Thyroid gland (tissue), 4 donors: ENCODE results near the gene RNF224. TPM values are rescaled to one million over a fixed set of nuclear protein-coding genes. Genes with fewer than 3 reads are reported as not detected.

Experiments
- DNase-seq, 2 donors: peaks; one replicate each; pipeline ENCODE4 v3.0.0-alpha.2; 2019
- H3K27ac ChIP-seq, 3 donors: fragments of 200-600 bp; sonication (generic); 1 replicate in 2 of 3; 2 replicates in 1 of 3; pipeline ENCODE4 v1.5.1; 2016 to 2019; ENCODE audit warnings: mild to moderate bottlenecking in 1 of 3, moderate library complexity in 1 of 3
- H3K27me3 ChIP-seq: fragments of 200-600 bp; sonication (generic); one replicate; pipeline ENCODE4 v1.5.1; 2019
- H3K36me3 ChIP-seq, 2 donors: fragments of 200-600 bp; sonication (generic); one replicate each; pipeline ENCODE4 v1.5.1; 2016 to 2019
- H3K4me1 ChIP-seq, 2 donors: fragments of 200-600 bp; sonication (generic); one replicate each; pipeline ENCODE4 v1.5.1; 2017 to 2019
- H3K4me3 ChIP-seq, 3 donors: fragments of 200-600 bp; sonication (generic); replicated peaks in 1 of 3; 1 replicate in 2 of 3; 2 replicates in 1 of 3; pipeline ENCODE4 v1.5.1; 2016; ENCODE audit warnings: mild to moderate bottlenecking in 1 of 3
- H3K9me3 ChIP-seq: fragments of 200-600 bp; sonication (generic); one replicate; pipeline ENCODE4 v1.5.1; 2017
- POLR2A ChIP-seq, 2 donors: fragments of 450-650 bp; IDR thresholded peaks; one replicate each; pipeline ENCODE4 v1.6.1; 2017; ENCODE audit warnings: antibody characterized with exemption in 2 of 2, mild to moderate bottlenecking in 2 of 2, moderate library complexity in 1 of 2
- WGBS, 2 donors: methylation state at CpG; one replicate each; pipeline ENCODE4 v1.1.5; 2017; 5-methylcytosine and 5-hydroxymethylcytosine counted together
- intact Hi-C: fragments of 100-400 bp; cut with DNase I; formaldehyde crosslinking; loops from one replicate; pipeline ENCODE4 v1.15.1; 2023
- total RNA-seq, 4 donors: library from RNA; depleted of rRNA; stranded (reverse); fragments of >200 nt; gene quantifications; one replicate each; pipeline ENCODE4 v1.2.3, GENCODE V29; 2016
- TF ChIP-seq, protein P1 (sequence below), 6 experiments: fragments of 200-600 bp in 3 of 6; fragments of 450-650 bp in 3 of 6; sonication (generic) in 3 of 6; IDR thresholded peaks; one replicate each; pipeline ENCODE4 v1.5.1; 2016 to 2019; ENCODE audit warnings: antibody characterized with exemption in 6 of 6, mild to moderate bottlenecking in 2 of 6, inconsistent platforms in 1 of 6, moderate library complexity in 1 of 6

The RNF224 gene
- total RNA-seq, 4 donors from 2014 or later, result 0.33 to 0.81 TPM; not detected in 2

DNA sequence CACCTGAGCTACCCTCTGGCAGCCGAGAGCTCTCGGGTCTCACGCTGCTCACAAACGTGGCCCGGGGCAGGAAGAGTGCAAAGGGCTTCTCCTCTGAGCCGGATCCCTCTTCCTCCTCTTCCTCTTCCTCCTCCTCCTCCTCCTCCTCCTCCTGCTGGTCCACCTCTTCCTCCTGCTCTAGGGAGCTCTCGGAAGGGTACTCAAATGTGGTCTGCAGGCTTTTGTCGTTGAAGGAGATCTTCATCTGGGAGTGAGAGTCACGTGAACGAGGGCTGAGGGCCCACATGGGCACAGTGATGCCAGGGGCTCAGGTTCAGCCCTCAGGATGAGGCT, 34.9 kb upstream of the RNF224 start:
- H3K36me3 ChIP-seq, result peaks cover 8 to 10% of the 10 kb centered on the region in 2 donors
- peaks cover 18 to 23% of the 10 kb centered on the region in 2 donors for H3K4me1 ChIP-seq

DNA sequence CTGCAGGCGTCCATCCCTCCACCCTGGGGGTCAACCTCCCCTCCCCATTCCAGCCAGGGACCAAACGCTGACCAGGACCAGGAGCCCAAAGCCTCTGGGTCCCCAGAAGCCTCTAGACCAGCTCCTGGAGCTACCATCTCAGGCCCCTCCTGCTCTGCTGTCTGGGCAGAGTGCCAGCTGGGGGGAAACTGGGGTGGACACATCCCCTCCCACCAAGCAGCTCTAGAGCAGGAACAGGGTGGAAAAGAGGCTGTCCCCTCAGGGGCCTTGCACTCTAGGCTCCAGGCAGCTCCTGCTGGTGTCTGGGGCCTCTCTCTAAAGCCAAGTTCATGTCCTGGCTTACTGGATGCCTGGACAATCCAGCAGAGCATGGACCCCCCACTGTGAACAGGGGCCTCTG, 34.4 kb upstream of the RNF224 start:
- H3K27ac ChIP-seq, result no peak overlapping the region
- TF ChIP-seq, protein P1, sequence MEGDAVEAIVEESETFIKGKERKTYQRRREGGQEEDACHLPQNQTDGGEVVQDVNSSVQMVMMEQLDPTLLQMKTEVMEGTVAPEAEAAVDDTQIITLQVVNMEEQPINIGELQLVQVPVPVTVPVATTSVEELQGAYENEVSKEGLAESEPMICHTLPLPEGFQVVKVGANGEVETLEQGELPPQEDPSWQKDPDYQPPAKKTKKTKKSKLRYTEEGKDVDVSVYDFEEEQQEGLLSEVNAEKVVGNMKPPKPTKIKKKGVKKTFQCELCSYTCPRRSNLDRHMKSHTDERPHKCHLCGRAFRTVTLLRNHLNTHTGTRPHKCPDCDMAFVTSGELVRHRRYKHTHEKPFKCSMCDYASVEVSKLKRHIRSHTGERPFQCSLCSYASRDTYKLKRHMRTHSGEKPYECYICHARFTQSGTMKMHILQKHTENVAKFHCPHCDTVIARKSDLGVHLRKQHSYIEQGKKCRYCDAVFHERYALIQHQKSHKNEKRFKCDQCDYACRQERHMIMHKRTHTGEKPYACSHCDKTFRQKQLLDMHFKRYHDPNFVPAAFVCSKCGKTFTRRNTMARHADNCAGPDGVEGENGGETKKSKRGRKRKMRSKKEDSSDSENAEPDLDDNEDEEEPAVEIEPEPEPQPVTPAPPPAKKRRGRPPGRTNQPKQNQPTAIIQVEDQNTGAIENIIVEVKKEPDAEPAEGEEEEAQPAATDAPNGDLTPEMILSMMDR (IDR thresholded peaks at IDR 0.05), result no peak
- no peak for TF ChIP-seq POLR2A (IDR thresholded peaks at IDR 0.05)
- no peaks in the 10 kb centered on the region for H3K27me3 ChIP-seq
- intact Hi-C loops, result no loop called here
- no peaks in the 10 kb centered on the region for H3K9me3 ChIP-seq
- no CpG with 5 or more reads among the region's 2 CpGs for WGBS, 2 donors
- DNase-seq, result no peak
- H3K36me3 ChIP-seq, result peaks cover 8 to 10% of the 10 kb centered on the region in 2 donors
- peaks cover 14 to 23% of the 10 kb centered on the region in 2 donors for H3K4me1 ChIP-seq
- H3K4me3 ChIP-seq, result no peak overlapping the region

More for the DNA sequence above, 34.9 kb upstream of the RNF224 start:
- WGBS, 2 donors, result 84% methylated on average over 7 to 10 of the region's 10 CpGs
- no peaks in the 10 kb centered on the region for H3K9me3 ChIP-seq
- no peak overlapping the region for H3K4me3 ChIP-seq
- TF ChIP-seq, protein P1 (IDR thresholded peaks at IDR 0.05), result no peak
- TF ChIP-seq POLR2A (IDR thresholded peaks at IDR 0.05), result no peak
- H3K27me3 ChIP-seq, result no peaks in the 10 kb centered on the region
- DNase-seq, result no peak
- H3K27ac ChIP-seq, result no peak overlapping the region
- intact Hi-C loops, result no loop called here

DNA sequence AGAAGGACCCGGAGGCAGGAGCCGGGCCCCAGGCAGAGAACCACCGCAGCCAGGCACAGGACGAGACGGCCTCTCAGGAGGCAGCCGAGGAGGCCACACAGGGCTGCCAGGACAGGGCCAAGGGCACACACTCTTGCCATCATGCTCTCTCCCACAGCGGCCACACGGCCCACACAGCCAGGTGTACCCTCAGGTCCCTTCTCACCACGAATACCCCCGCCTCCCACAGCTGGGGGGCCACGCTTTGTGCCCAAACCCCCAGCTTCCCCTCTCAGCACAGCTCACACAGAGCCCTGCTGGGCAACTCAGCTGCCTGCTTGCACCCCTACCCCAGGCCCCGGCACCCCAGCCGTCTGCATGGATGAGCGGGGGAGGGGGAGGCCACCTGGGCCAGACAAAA, 33.5 kb upstream of the RNF224 start:
- 79 to 86% methylated on average over 7 to 10 of the region's 14 CpGs for WGBS, 2 donors
- no peak for DNase-seq
- peaks cover 22 to 32% of the 10 kb centered on the region in 2 donors for H3K4me1 ChIP-seq
- no peak overlapping the region for H3K27ac ChIP-seq
- intact Hi-C loops, result no loop called here
- no peaks in the 10 kb centered on the region for H3K9me3 ChIP-seq
- H3K27me3 ChIP-seq, result no peaks in the 10 kb centered on the region
- peaks cover 8 to 10% of the 10 kb centered on the region in 2 donors for H3K36me3 ChIP-seq
- TF ChIP-seq POLR2A (IDR thresholded peaks at IDR 0.05), result no peak
- TF ChIP-seq, protein P1 (IDR thresholded peaks at IDR 0.05), result no peak
- H3K4me3 ChIP-seq, result no peak overlapping the region

DNA sequence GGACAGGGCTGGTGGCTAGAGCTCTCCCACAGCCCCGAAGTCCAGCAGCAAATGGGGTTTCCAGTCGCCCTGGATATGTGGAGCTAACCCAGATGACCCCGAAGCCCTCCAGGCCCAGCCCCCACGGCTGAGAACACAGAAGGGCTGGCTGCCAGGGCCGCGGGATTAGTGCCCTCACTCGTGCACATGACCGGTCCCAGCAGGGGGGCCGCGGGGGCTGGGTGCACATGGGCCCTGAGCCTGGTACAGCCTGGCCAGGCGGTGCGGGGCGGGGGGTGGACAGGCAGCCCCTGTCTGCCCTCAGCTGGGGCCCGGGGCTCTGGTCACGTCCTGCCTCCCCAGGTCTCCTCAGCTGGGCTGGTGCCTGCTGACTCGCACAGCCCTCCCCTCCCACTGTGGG, 32.9 kb upstream of the RNF224 start:
- intact Hi-C loops, result no loop called here
- peak; percentile 36 to 49 for DNase-seq
- Histone ChIP-seq H3K27me3 (no peaks in the 10 kb centered on the region), H3K4me3 (no peak overlapping the region), H3K27ac (no peak overlapping the region), H3K9me3 (no peaks in the 10 kb centered on the region), H3K36me3 (peaks cover 8 to 10% of the 10 kb centered on the region in 2 donors), H3K4me1 (peaks cover 24 to 36% of the 10 kb centered on the region in 2 donors)
- TF ChIP-seq, protein P1 (IDR thresholded peaks at IDR 0.05), result no peak
- TF ChIP-seq POLR2A (IDR thresholded peaks at IDR 0.05), result no peak
- WGBS, 2 donors, result 60% methylated on average over 1 of the region's 16 CpGs; no CpG with 5 or more reads in 1 of the 2 donors

DNA sequence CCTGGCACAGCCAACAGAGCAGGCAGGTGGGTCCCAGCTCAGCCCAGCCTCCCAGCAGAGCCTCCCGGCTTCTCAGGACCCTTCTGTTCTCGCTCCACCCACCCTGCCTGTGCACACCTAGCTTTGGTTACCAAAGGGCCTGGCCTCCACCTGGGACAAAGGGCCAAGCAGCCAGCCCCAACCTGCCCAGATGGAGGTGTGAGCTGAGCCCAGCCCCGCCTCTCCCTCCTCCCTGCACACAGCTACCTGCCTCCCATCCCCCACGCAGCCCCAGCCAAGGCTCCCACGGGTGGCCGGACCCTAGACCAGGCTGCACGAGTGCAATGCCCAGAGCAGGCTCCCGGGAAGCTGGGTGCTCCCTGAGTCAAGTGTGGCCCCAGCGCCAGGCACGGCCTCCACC, 32.4 kb upstream of the RNF224 start:
- Histone ChIP-seq H3K27ac (no peak overlapping the region), H3K4me1 (peaks cover 24 to 35% of the 10 kb centered on the region in 2 donors), H3K4me3 (no peak overlapping the region), H3K9me3 (no peaks in the 10 kb centered on the region), H3K27me3 (no peaks in the 10 kb centered on the region), H3K36me3 (peaks cover 7 to 9% of the 10 kb centered on the region in 2 donors)
- DNase-seq, result no peak
- intact Hi-C loops, result no loop called here
- WGBS, 2 donors, result 74 to 80% methylated on average over 10 of the region's 10 CpGs
- TF ChIP-seq, protein P1 (IDR thresholded peaks at IDR 0.05), result no peak
- no peak for TF ChIP-seq POLR2A (IDR thresholded peaks at IDR 0.05)
